HAP-1 (cell line): ENCODE measurements around the gene MAP3K13.

Experiments
- DNase-seq, 2 experiments: peaks; one replicate each; pipeline ENCODE4 v3.0.0-alpha.2; 2016 to 2020; ENCODE audit warnings: low spot score in 2 of 2
- H3K27me3 ChIP-seq: fragments of 250-450 bp; sonication (Bioruptor Pico); 2 replicates; pipeline ENCODE4 v1.5.1; 2020; ENCODE audit warnings: low read depth, mild to moderate bottlenecking, moderate library complexity
- H3K36me3 ChIP-seq: fragments of 250-450 bp; sonication (Bioruptor Pico); replicated peaks from 2 replicates; pipeline ENCODE4 v1.5.1; 2020; ENCODE audit warnings: mild to moderate bottlenecking
- H3K4me1 ChIP-seq: fragments of 250-450 bp; sonication (Bioruptor Pico); 2 replicates; pipeline ENCODE4 v1.5.1; 2020; ENCODE audit warnings: mild to moderate bottlenecking
- H3K4me3 ChIP-seq: fragments of 250-450 bp; sonication (Bioruptor Pico); 2 replicates; pipeline ENCODE4 v1.5.1; 2020; ENCODE audit warnings: mild to moderate bottlenecking, moderate library complexity
- H3K9me3 ChIP-seq: fragments of 250-450 bp; sonication (Bioruptor Pico); 2 replicates; pipeline ENCODE4 v1.5.1; 2020; ENCODE audit warnings: mild to moderate bottlenecking, moderate library complexity
- in situ Hi-C: fragments of 300-500 bp; cut with MboI; formaldehyde crosslinking; loops from 3 replicates; pipeline ENCODE4 v1.14.3; 2020; ENCODE audit warnings: low sequenced_read_pairs, inconsistent platforms, mixed read lengths

MAP3K13 gene

DNA sequence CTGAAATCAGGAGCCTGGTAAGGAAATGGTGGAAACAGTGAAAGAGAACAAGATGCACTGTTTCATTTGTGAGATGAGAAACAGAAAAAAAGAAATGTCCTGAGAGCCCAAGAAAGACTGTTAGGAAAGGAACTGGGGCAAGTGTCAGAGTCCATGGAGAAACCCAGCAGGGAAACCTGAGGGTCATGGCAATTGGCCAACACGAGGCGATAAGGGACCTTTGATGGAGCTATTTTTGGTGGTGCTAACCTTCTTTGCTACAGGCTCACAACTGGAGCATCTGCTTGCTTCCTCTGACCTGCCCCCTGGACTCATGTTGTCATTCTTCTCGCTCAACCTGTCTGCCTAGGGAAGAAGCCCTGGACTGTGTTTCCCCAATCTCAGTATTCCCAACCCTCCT lies 140.1 kb downstream of the MAP3K13 start:
- H3K27me3 ChIP-seq, result no peaks in the 10 kb centered on the region
- no peaks in the 10 kb centered on the region for H3K9me3 ChIP-seq
- DNase-seq, result no peak
- H3K36me3 ChIP-seq, result peaks cover 5% of the 10 kb centered on the region; the same call in 1 of the 2 replicates
- peaks cover 4% of the 10 kb centered on the region; the same call in 1 of the 2 replicates for H3K4me1 ChIP-seq
- in situ Hi-C loops, result no loop called here
- no peak overlapping the region for H3K4me3 ChIP-seq

DNA sequence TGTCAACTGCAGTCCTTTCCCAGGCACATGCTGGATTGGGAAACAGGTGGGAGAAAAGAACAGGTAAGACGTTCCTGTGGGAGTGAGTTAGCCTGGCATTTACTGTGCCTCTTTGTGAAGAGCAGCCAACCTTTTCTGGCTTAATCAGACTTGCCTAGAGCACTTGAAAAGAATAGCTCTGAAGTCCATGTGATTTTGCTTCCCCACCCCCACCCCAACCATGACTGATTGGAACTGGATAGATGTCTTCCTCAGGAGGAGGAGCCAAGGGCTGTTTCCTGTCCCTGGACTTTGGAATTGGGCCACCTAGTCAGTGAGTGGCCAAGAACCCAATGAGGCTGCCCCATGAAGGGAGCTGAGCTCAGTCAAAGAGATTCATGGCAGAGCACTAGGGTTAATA lies 140.6 kb downstream of the MAP3K13 start:
- no peak overlapping the region for H3K4me3 ChIP-seq
- H3K4me1 ChIP-seq, result peaks cover 4% of the 10 kb centered on the region; the same call in 1 of the 2 replicates
- DNase-seq, result no peak
- in situ Hi-C loops, result no loop called here
- no peaks in the 10 kb centered on the region for H3K27me3 ChIP-seq
- H3K9me3 ChIP-seq, result no peaks in the 10 kb centered on the region
- peaks cover 2% of the 10 kb centered on the region; the same call in 1 of the 2 replicates for H3K36me3 ChIP-seq

DNA sequence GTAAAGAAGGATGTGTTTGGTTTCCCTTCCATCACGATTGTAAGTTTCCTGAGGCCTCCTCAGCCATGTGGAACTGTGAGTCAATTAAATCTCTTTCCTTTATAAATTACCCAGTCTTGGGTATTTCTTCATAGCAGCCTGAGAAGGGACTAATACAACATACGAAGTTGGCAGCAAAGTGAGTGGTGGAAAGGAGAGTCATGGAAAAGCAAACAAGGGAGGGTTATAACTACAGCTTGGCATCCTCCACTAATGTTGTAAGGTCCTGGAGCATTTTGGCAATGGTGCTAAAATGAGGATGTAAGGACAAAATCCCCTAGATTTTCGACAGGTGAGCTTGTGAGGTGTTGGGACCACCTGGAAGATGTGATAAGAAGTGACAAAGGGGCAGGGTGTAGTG lies 141.7 kb downstream of the MAP3K13 start:
- in situ Hi-C loops, result no loop called here
- Histone ChIP-seq H3K4me3 (no peak overlapping the region), H3K4me1 (no peaks in the 10 kb centered on the region; the same call in 1 of the 2 replicates), H3K36me3 (no peaks in the 10 kb centered on the region), H3K9me3 (no peaks in the 10 kb centered on the region), H3K27me3 (no peaks in the 10 kb centered on the region)
- no peak for DNase-seq

DNA sequence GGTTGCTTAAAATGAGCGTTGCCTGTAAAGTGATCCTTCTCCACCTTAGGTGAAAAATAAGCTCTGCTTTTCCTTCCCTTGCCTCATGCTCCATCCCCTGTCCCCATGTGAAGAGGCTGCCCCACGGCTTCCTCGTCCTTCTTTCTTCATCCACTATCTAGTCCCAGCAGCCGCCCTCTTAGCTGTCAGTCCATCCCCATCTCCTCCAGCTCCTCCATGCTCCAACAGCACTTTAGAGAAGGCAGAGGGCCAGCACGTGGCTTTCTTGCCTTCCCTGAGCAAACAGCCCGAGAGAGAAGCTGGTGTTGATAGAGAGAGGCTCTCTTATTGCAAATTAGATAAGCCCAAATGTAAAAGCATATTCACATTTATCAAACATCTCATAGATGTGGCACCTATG lies 144.9 kb downstream of the MAP3K13 start:
- Histone ChIP-seq H3K9me3 (no peaks in the 10 kb centered on the region), H3K27me3 (no peaks in the 10 kb centered on the region), H3K4me3 (no peak overlapping the region), H3K4me1 (no peaks in the 10 kb centered on the region), H3K36me3 (no peaks in the 10 kb centered on the region)
- no peak for DNase-seq
- in situ Hi-C loops, result no loop called here

DNA sequence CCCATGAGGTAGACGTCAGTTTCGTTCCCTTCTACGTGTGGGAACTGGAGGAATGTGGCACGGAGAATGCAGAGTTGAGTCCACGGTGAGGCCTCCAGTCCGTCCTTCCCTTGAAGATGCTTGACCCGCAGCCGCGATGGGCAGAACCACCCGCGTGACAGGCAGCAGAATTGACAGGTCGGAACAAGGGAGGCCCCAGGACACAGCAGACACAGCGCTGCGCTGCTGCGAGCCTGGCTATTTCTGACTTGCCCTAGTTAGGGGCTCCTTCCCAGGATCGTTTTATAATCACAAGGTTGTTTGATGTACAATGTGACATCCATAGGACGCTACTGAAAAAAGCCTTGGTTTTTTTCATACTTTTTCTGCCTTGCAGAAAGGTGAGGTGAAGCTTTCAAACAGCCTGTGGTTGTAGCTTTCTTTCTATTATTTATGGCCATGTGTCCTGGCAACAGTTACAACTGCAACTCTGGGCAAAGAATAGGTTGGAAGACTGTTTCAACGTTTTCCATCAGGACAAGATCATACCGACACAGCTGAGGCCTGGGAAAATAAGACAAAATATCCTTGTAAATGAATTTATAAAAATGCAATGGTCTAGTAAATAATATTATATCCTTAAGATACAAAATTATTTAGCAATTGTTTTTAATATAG lies 145.5 kb downstream of the MAP3K13 start:
- Histone ChIP-seq H3K36me3 (no peaks in the 10 kb centered on the region), H3K4me3 (no peak overlapping the region), H3K9me3 (no peaks in the 10 kb centered on the region), H3K27me3 (no peaks in the 10 kb centered on the region), H3K4me1 (no peaks in the 10 kb centered on the region)
- no peak for DNase-seq
- in situ Hi-C loops, result no loop called here

DNA sequence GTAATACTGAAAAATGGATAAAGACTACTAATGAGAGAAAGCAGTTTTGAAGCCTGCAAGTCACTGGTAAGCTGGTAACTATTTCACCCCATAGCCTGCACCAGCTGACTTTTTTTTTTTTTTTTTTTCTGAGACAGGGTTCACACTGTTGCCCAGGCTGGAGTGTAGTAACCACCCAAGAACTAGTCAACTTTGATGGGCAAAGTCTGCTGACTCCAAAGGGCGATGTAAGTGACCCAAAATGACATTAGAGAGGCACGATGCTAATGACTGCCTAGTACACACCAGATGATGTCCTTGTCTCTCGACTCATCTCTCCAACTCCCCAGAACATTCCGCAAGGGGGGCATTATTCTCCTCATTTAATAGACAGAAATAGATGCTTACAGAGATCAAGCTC lies 148.8 kb downstream of the MAP3K13 start:
- in situ Hi-C loops, result no loop called here
- Histone ChIP-seq H3K27me3 (no peaks in the 10 kb centered on the region), H3K9me3 (no peaks in the 10 kb centered on the region), H3K4me1 (no peaks in the 10 kb centered on the region), H3K36me3 (no peaks in the 10 kb centered on the region), H3K4me3 (no peak overlapping the region)
- no peak for DNase-seq

DNA sequence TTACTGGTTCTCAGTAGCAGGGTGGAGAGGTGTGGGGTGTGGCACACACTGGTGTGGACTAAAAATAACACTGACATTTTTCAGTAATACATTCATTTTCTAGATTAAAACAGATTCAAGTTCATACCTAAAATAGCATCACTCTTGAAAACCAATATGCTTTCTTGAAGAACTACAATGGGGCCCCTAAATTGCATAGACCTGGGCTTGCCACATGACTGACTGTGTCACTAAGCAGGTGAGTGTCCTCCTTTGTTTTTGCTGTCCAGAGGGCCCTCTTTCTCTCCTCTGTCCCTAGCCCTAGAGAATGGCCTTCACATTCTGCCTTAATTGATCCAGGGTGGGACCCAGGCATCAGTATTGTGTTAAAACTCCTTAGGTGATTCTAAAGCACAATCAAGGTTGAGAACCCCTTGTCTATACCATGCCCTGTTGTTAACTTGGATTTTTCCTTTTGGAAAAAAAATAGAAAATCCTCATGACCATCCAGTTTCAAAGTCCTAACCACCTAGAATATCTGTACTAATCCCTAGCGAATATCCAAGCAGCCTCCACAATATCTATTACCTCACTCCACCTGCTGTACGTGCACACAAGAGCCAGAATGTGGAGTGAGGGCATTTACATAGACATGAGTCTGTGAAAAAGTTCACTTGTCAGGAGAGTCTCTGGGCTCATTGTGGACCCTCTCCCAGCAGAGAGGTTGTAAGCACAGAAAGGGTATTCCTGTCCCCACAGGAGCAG lies 154.6 kb downstream of the MAP3K13 start:
- in situ Hi-C loops, result no loop called here
- DNase-seq, result no peak
- H3K4me3 ChIP-seq, result no peak overlapping the region
- no peaks in the 10 kb centered on the region for H3K4me1 ChIP-seq
- H3K27me3 ChIP-seq, result no peaks in the 10 kb centered on the region
- H3K36me3 ChIP-seq, result no peaks in the 10 kb centered on the region
- H3K9me3 ChIP-seq, result no peaks in the 10 kb centered on the region

DNA sequence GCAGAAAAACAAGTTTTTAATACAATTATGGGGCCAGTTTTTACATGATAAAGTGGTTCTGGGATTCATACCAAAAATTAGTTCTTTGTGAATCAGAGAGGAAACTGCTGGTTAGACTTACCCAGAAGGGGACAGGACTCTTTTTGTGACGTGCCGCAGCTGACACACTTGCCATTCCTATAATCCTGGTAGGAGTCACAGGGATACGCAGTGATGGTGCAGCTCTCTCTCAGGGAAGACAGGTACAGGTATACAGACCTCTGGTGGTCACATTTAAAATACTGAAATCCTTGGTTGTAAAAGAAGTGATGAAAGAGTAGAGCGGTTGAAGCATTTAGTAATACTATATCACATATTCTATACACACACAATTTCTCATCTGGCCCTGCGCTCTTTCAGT lies 156.1 kb downstream of the MAP3K13 start:
- H3K36me3 ChIP-seq, result no peaks in the 10 kb centered on the region
- DNase-seq, result no peak
- no peaks in the 10 kb centered on the region for H3K4me1 ChIP-seq
- in situ Hi-C loops, result no loop called here
- H3K27me3 ChIP-seq, result no peaks in the 10 kb centered on the region
- no peaks in the 10 kb centered on the region for H3K9me3 ChIP-seq
- H3K4me3 ChIP-seq, result no peak overlapping the region

DNA sequence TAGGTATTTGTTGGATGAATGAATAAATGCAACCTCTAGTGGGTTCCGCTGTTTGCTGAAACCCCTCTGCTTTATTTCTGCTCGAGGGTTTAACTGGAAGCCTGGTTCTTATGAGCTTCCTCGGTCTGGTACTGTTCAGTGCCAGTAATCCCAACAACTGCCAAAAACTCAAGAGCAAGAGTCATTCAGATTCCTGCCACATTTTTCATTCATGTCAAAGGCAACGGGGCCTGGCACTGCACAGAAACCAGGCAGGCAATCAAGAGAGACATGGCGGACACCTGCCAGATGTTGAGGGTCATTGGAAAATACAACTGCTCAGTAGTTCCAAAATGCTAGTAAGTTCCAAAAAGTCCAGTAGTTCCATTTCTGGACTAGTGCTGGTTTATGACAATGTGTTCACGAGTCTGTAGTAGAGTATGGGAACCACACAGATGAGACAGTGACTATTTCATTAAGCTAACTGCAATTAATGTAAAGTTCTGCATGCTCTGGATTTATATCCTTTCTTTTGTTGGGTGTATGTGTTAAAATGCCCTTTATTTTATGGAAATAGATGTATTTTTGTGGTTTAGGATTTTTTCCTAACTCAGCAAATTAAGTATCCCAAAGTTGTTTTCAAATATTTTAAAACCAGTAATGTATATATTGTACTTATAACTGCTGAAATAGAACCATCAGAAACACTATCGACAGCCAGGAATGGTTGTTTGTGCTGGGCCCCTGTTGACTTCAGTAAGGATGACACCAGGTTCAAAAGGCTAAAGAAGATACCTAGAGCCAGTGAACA lies 158.6 kb downstream of the MAP3K13 start:
- Histone ChIP-seq H3K27me3 (no peaks in the 10 kb centered on the region), H3K4me1 (peaks cover 6% of the 10 kb centered on the region), H3K36me3 (no peaks in the 10 kb centered on the region), H3K9me3 (no peaks in the 10 kb centered on the region), H3K4me3 (no peak overlapping the region)
- in situ Hi-C loops, result no loop called here
- DNase-seq, result no peak

DNA sequence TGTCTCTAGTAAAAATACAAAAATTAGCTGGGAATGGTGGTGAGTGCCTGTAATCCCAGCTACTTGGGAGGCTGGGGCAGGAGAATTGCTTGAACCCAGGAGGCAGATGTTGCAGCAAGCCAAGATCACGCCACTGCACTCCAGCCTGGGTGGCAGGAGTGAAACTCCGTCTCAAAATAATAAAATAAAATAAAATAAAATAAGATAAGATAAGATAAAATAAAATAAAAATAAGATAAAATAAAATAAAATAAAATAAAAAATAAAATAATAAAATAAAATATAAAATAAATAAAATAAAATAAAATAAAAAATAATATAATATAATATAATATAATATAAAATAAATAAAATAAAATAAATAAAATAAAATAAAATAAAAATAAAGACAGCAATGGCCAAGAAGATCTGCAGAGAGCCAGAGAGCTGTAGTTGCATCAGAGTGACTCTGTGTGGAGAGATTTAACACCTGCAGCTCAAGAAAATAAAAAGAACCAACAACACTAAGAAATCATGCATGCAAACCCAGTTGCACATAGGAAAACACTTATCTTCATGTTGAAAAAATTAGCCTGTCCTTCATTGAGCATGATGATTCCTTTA lies 163.5 kb downstream of the MAP3K13 start:
- H3K36me3 ChIP-seq, result no peaks in the 10 kb centered on the region
- DNase-seq, result no peak
- in situ Hi-C loops, result no loop called here
- H3K4me1 ChIP-seq, result peaks cover 6% of the 10 kb centered on the region
- no peaks in the 10 kb centered on the region for H3K27me3 ChIP-seq
- H3K4me3 ChIP-seq, result no peak overlapping the region
- H3K9me3 ChIP-seq, result no peaks in the 10 kb centered on the region

DNA sequence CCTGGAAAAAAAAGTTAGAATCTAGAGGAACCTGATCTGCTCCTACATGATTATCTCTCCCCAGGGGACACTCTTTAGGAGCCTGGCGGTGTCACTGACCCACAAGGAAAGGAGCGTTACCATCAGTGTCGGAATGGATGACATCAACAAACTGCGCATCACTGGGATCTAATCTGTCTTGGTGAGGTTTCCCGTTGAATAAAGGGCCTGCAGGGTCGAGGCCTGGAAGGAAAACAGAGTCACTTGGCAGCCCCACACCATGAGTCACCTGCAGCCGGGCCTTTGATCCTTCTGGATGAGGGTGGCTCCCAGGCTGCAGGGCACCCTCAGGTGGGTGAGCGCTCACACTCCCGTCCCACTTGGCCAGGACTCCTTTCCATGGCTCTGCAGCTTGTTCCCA lies 164.4 kb downstream of the MAP3K13 start:
- no peaks in the 10 kb centered on the region for H3K36me3 ChIP-seq
- H3K4me1 ChIP-seq, result peaks cover 6% of the 10 kb centered on the region
- no peak for DNase-seq
- in situ Hi-C loops, result no loop called here
- H3K4me3 ChIP-seq, result no peak overlapping the region
- H3K9me3 ChIP-seq, result no peaks in the 10 kb centered on the region
- H3K27me3 ChIP-seq, result no peaks in the 10 kb centered on the region

DNA sequence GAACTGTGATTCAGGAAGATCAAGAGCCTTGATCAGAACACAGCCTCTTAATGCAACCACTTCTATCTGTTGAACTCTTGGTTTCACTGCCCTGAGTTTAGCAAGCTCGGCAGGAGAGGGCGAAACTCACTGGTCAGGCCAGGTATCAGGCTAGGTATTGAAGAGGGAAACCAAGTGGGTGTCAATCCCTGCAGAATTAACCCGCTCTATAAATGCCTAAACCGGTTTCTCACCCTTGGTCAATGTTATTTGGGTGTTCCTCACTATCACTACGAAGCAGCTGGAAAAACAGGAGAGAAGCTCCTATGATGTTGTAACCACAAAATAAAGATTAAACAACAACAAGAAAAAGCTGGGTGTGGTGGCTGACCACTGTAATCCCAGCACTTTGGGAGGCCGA lies 165.6 kb downstream of the MAP3K13 start:
- in situ Hi-C loops, result no loop called here
- peaks cover 6% of the 10 kb centered on the region for H3K4me1 ChIP-seq
- H3K27me3 ChIP-seq, result no peaks in the 10 kb centered on the region
- H3K4me3 ChIP-seq, result no peak overlapping the region
- no peaks in the 10 kb centered on the region for H3K9me3 ChIP-seq
- DNase-seq, result no peak
- H3K36me3 ChIP-seq, result no peaks in the 10 kb centered on the region

DNA sequence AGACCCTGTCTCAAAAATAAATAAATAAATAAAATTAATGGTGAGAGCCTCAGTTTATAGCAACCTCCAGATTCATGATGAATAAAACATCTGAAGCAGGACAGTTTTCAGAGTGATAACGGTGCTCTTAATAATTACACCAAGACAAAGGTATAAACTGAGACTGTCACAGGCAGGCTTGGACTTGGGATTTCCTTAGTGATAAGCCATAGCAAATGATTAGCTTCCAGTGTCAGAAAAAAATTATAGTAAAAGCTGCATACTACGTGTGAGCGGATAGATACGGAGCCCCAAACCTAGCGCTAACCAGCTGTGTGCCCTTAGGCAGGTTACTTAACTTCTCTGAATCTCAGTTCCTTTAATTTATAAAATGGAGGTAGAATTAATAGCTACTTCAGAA lies 167.9 kb downstream of the MAP3K13 start:
- in situ Hi-C loops, result no loop called here
- Histone ChIP-seq H3K36me3 (no peaks in the 10 kb centered on the region), H3K4me1 (no peaks in the 10 kb centered on the region), H3K4me3 (no peak overlapping the region), H3K9me3 (no peaks in the 10 kb centered on the region), H3K27me3 (no peaks in the 10 kb centered on the region)
- DNase-seq, result no peak

DNA sequence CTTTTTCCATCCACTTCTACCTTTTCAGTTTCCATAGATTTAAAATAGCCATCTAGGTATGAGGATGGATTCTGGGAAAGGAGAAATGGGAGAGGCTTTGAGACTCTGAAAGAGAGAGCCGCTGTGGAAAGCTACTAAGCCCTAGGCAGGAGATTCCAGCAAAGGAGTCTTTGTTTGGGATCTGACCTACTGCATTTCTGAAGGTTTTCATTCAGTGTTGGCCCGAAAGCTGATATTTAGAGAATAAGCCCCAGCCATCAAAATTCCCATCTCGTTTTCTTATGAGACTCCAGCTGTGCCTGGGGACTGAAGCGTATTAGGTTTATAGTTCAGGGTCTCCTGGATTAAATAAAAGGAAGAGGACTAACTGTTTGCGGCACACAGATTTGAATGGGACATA lies 170.0 kb downstream of the MAP3K13 start:
- no peaks in the 10 kb centered on the region for H3K36me3 ChIP-seq
- no peaks in the 10 kb centered on the region for H3K9me3 ChIP-seq
- H3K4me1 ChIP-seq, result no peaks in the 10 kb centered on the region
- no peaks in the 10 kb centered on the region for H3K27me3 ChIP-seq
- DNase-seq, result no peak
- no peak overlapping the region for H3K4me3 ChIP-seq
- in situ Hi-C loops, result no loop called here
